Stimulated activated CD4-positive, alpha-beta T cell treated with anti-CD3 and anti-CD28 coated beads, Interleukin-1b, Interleukin-23, amount 100 ng/mL, for 24 hours (primary cell): Measurements from ENCODE around the gene FOXA3.

Experiments
- DNase-seq, 4 experiments: peaks; one replicate each; pipeline ENCODE4 v3.0.0-alpha.2; 2020; ENCODE audit warnings: low read depth in 4 of 4, low spot score in 1 of 4

FOXA3 gene

GRCh38 chr19:45917421-45918091, 53.4 kb downstream of the FOXA3 start:
- no peak for DNase-seq

- no peak for DNase-seq
Observed at GRCh38 chr19:45918721-45919120, 54.6 kb downstream of the FOXA3 start.

GRCh38 chr19:45919678-45920077, 55.6 kb downstream of the FOXA3 start:
- no peak for DNase-seq

- no peak for DNase-seq
Observed at GRCh38 chr19:45920458-45920857, 56.3 kb downstream of the FOXA3 start.

GRCh38 chr19:45922281-45922680, 58.2 kb downstream of the FOXA3 start:
- DNase-seq: no peak
